ENCODE measurements around the gene DPYSL4.

Gene DPYSL4

GRCh38 chr10:132186488-132187429, at the start of gene DPYSL4:
DPYSL4 (plus strand) TSS chr10:132186948; CDS start chr10:132187064, 116 bp downstream.
- DNase-seq, result peak; percentile 39

- DNase-seq, result no peak
Measured at GRCh38 chr10:132137111-132138072, 49.4 kb upstream of the DPYSL4 start.

DNA sequence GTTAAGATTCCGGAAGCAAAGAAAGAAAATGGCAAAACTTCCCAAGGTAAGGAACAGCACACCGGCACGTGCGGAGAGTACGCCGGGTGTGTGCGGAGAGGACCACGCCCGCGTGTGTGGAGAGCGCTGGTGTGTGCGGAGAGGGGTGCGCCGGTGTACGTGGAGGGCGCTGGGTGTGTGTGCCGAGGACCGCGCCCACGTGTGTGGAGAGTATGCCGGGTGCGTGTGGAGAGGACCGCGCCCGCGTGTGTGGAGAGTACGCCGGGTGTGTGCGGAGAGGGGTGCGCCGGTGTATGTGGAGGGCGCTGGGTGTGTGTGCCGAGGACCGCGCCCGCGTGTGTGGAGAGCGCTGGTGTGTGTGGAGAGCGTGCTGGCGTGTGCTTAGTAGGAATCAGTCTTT, 48.6 kb upstream of the DPYSL4 start:
- no peak for DNase-seq

GRCh38 chr10:132138596-132138995, 48.2 kb upstream of the DPYSL4 start:
- DNase-seq, result no peak

GRCh38 chr10:132139526-132139925, 47.2 kb upstream of the DPYSL4 start:
- DNase-seq, result no peak

- no peak for DNase-seq
Measured at GRCh38 chr10:132140167-132140925, 46.4 kb upstream of the DPYSL4 start.

- no peak for DNase-seq
Measured at GRCh38 chr10:132141076-132141475, 45.7 kb upstream of the DPYSL4 start.

- DNase-seq, result no peak
Measured at GRCh38 chr10:132141526-132142395, 45.0 kb upstream of the DPYSL4 start.

DNA sequence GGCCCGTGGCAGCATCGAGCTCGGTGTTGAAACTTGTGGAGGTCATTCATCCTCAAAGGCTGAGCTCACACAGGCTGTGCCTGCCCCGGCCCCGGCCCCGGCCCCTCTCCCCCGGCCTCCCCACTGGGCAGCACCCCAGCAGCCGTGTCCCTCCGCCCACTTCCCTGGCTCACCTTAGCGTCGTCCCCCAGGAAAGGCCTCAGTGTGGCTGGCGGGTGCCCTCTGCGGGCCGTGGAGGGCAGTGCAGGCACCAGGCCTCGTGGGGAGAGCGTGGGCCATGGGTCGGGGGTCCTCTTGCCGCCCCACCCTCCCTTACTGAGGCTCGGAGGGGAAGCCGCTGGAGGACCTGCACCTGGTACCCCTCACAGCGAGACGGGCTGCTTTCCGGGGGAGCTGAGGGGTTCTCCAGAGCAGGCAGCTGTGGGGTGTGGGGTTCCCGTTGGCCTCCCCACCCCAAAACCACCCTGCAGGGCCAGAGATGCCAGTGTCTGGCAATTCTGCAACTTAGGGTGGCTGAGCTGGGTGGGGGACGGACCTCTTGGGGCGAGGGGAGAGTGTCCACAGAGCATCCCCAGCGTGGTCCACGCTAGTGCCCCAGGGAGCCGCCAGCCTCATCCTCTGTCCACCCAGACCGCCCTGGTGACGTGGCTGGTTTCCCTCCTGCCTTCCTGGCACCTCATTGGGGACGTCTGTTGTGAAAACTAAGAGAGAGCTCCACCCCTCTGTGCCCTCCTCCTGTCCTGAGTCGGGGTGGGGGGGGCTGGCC, 44.2 kb upstream of the DPYSL4 start:
- peak; percentile 57 for DNase-seq

DNA sequence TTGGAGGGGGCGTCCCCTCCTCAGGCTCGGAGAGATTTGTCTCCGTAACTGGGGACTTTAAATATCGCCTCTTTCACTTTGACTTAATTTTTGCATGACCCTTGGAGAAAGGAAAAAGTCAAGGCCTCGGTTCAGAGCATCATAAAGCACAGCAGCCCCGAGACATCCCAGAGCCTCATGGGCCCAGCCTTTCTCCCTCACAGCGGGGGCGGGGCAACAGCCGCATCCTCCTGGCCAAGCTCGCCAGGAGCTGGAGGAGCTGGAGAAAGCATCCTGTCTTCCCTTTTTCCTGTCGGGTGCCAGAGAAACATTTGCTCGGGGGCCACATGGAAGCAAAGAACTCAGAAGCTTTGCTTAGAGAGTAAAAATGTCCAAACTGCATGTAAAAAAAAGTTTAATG, 43.6 kb upstream of the DPYSL4 start:
- DNase-seq, result no peak

DNA sequence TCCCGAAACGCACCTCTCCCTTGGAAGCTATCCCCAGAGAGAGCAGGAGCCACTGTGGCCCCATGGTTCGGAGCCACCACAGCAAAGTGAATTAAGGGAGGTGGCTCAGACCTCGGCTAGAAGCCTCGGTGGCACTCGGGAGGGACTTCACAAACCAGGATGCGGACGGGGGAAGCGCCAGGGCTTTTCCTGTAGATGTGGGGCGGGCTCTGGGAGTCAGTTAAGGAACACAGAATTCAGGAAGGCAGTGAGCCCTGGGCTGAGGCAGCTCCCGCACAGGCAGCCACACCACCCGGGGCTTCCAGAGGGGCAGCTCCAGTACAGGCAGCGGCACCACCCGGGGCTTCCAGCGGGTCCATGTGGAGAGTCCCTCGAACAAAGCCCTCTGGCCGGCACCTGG, 42.7 kb upstream of the DPYSL4 start:
- no peak for DNase-seq

GRCh38 chr10:132145002-132145401, 41.7 kb upstream of the DPYSL4 start:
- DNase-seq, result no peak

GRCh38 chr10:132145521-132146185, 41.1 kb upstream of the DPYSL4 start:
- no peak for DNase-seq

DNA sequence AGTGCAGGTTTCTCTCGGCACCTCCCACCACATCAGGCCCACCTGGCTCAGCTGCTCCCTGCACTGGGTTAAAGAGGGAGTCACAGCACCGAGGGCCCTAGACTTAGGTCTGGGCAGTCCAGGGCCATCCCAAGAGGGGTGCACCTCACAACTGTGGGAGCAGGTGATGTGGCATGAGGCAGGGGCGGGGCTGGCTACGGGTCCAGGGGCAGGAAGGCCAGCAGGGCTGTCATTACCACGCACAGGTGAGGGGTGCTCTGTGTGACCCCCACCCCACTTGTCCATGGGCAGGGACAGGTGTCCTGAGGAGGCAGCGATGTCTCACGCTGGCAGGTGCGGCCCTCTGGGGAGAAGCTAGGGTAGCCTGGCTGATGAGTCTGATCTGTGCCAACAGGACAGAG, 40.5 kb upstream of the DPYSL4 start:
- DNase-seq, result no peak

GRCh38 chr10:132146941-132147915, 39.5 kb upstream of the DPYSL4 start:
- DNase-seq, result no peak

GRCh38 chr10:132148261-132149251, 38.2 kb upstream of the DPYSL4 start:
- no peak for DNase-seq

GRCh38 chr10:132149271-132149670, 37.5 kb upstream of the DPYSL4 start:
- DNase-seq, result no peak

DNA sequence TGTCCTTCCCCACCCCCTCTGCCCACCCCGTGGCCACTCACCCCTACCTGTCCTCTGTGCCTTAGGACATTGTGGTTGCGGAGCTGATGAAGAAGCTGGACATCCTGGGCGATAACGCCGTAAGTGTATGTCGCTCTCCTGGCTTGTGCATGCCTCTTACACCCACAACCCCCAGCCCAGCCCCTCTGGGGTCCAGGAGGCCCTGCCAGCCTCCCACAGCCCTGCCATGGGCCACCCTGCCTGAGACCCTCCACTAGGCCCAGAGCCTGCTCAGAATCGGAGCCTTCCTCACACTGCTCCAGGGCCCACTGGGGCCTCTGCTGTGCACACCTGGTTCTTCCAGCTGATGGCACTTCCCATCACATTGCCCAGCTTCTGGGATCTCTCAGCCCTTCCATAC, 36.8 kb upstream of the DPYSL4 start:
- DNase-seq, result no peak

All from stimulated activated CD4-positive, alpha-beta T cell treated with anti-CD3 and anti-CD28 coated beads, Interleukin-12 subunit alpha, Interleukin-12 subunit beta, amount 100 ng/mL, for 4 hours (primary cell).